ENCODE data around the gene ARFGEF3.

GRCh38 chr6:138250053-138250452 is 88.3 kb downstream of the ARFGEF3 start:
- TF ChIP-seq CTCF (IDR thresholded peaks at IDR 0.05) (no peak), EZH2 (IDR thresholded peaks at IDR 0.05) (no peak)
